Measurements from ENCODE around the gene ZNF3.

GRCh38 chr7:100109521-100110163, 28.1 kb upstream of the ZNF3 start:
- TF ChIP-seq RAD21 (CRISPR knock-in tag; conservative IDR thresholded peaks at IDR 0.05 in 1 of 2, IDR thresholded peaks at IDR 0.05 in 1 of 2) (no peak), ZNF274 (IDR thresholded peaks at IDR 0.05; ENCODE audit: borderline replicate concordance, low read depth, low read length) (no peak), ATF7 (IDR thresholded peaks at IDR 0.05) (no peak), ZNF644 (tag; IDR thresholded peaks at IDR 0.05; ENCODE audit: low read depth) (no peak), SMAD4 (CRISPR knock-in tag; conservative IDR thresholded peaks at IDR 0.05) (no peak), ZFP30 (CRISPR knock-in tag; IDR thresholded peaks at IDR 0.05; ENCODE audit: borderline replicate concordance) (no peak), PRMT5 (CRISPR knock-in tag; IDR thresholded peaks at IDR 0.05) (no peak)
- TF ChIP-seq, protein P1, sequence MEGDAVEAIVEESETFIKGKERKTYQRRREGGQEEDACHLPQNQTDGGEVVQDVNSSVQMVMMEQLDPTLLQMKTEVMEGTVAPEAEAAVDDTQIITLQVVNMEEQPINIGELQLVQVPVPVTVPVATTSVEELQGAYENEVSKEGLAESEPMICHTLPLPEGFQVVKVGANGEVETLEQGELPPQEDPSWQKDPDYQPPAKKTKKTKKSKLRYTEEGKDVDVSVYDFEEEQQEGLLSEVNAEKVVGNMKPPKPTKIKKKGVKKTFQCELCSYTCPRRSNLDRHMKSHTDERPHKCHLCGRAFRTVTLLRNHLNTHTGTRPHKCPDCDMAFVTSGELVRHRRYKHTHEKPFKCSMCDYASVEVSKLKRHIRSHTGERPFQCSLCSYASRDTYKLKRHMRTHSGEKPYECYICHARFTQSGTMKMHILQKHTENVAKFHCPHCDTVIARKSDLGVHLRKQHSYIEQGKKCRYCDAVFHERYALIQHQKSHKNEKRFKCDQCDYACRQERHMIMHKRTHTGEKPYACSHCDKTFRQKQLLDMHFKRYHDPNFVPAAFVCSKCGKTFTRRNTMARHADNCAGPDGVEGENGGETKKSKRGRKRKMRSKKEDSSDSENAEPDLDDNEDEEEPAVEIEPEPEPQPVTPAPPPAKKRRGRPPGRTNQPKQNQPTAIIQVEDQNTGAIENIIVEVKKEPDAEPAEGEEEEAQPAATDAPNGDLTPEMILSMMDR (IDR thresholded peaks at IDR 0.05 in 2 of 3, conservative IDR thresholded peaks at IDR 0.05 in 1 of 3; ENCODE audit: insufficient read depth in 2 of 3, low read depth in 1 of 3, low read length in 3 of 3): peak in 2 of 3 experiments; percentile 18 to 23; a peak in 3 of 6 replicates
- TF ChIP-seq, protein P2, sequence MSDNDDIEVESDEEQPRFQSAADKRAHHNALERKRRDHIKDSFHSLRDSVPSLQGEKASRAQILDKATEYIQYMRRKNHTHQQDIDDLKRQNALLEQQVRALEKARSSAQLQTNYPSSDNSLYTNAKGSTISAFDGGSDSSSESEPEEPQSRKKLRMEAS (CRISPR knock-in tag; IDR thresholded peaks at IDR 0.05): no peak
